ENCODE results near the gene COL24A1.
"Not testable (repeated sequence)": the region's sequence is repeated elsewhere in the genome, so short reads cannot be mapped to it uniquely, and the experiment has no call there.

COL24A1 gene

DNA sequence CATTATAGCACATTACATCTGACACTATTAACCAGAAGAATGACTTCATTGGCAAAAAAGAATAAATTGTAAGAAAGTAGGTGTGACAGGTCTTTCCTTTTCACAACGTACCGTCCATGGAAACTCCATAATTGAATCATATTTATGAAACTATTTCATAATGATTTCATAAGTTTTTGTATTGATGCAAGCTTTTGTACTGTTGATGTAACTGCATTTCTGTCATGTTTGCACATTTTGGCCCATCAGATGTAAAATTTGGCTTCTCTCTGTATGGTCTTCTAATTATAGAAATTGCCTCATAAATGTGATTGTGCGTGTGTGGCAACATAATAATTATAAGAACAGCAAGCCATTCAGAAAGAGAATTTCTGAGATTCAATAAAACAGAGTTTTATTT, 267.7 kb downstream of the COL24A1 start:
- H3K4me1 Mint-ChIP-seq (ENCODE audit: low read depth): no peaks in the 10 kb centered on the region
- no peaks in the 10 kb centered on the region for H3K27me3 Mint-ChIP-seq (ENCODE audit: low read depth)
- no peak overlapping the region for H3K27ac Mint-ChIP-seq
- H3K36me3 Mint-ChIP-seq (ENCODE audit: low read depth): no peaks in the 10 kb centered on the region
- H3K9me3 Mint-ChIP-seq: no peaks in the 10 kb centered on the region
- no peak overlapping the region for H3K4me3 Mint-ChIP-seq

DNA sequence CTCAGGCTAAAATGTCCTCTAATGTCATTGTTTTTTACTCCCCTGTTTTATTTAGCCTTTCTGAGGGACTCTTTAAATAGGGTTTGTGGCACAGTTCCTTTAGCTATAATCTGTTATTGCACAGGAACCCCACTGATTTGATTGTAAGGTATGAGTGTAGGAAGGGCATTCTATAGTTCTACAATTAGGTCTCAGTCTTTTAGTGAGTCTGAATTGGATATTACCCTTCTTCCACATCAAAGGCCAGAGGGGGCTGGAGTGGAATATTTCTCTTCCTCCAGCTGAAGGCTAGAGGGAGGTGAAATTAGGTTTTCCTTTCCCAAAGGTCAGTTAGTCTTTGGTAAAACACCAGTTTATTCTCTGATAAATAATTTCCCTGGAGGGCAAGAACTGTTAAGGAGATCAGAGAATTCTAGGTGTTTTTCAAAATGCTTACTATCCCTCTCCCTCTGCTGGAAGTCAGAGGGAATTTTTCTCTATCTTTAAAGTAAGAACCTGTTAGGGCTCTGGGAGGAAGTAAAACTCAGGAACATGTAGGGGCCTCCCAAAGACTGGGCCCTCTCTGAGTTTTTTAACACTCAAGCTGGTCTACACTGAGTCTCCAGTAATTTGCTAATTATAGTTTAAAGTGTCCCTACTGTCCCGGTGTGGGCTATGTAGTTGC, 272.1 kb downstream of the COL24A1 start:
- H3K27me3 Mint-ChIP-seq (ENCODE audit: low read depth): no peaks in the 10 kb centered on the region
- no peaks in the 10 kb centered on the region for H3K36me3 Mint-ChIP-seq (ENCODE audit: low read depth)
- no peaks in the 10 kb centered on the region for H3K9me3 Mint-ChIP-seq
- no peak overlapping the region for H3K27ac Mint-ChIP-seq
- no peaks in the 10 kb centered on the region for H3K4me1 Mint-ChIP-seq (ENCODE audit: low read depth)
- H3K4me3 Mint-ChIP-seq: no peak overlapping the region

DNA sequence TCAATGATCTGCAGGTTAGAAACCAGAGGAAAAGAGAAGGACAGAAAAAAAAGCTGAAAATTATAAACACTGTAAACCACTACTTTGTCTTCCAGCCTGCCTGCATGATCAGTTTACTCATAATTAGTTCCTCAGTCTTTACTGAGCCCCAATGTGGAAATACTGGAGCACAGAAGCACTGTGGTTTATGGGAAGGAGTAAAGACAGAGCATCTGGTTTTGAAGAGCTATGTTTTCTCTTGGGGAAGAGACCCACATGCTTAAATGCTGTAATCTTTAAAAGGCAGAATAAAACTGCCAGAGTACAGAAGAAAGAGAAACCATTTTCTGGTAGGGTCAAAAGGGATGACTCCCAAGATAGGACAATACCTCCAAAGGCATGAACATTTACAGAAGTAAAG, 289.4 kb downstream of the COL24A1 start:
- no peaks in the 10 kb centered on the region for H3K27me3 Mint-ChIP-seq (ENCODE audit: low read depth)
- no peaks in the 10 kb centered on the region for H3K36me3 Mint-ChIP-seq (ENCODE audit: low read depth)

DNA sequence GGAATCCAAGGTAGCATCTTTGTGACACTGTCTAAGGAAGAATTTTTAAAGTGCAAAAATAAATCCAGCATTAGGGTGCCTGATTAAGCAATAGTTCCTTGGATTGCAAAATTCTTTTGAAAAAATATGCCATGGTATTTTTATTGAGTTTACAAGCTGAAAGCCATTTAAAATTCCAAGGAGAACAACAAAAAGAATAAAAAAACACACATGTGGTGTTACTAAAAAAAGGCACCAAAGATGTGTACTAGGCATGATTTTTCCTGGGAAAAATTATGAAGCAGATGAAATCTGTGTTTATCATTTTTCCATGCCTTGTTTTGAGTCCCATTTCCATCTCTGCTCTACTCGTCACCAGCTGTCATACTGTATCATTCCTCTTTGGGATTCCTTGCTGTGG, 291.4 kb downstream of the COL24A1 start:
- Mint-ChIP-seq H3K27ac (no peak overlapping the region), H3K36me3 (ENCODE audit: low read depth) (no peaks in the 10 kb centered on the region), H3K4me1 (ENCODE audit: low read depth) (no peaks in the 10 kb centered on the region), H3K27me3 (ENCODE audit: low read depth) (no peaks in the 10 kb centered on the region), H3K4me3 (no peak overlapping the region), H3K9me3 (no peaks in the 10 kb centered on the region)

More for the DNA sequence above, 289.4 kb downstream of the COL24A1 start:
- H3K9me3 Mint-ChIP-seq: no peaks in the 10 kb centered on the region
- no peak overlapping the region for H3K27ac Mint-ChIP-seq
- H3K4me1 Mint-ChIP-seq (ENCODE audit: low read depth): no peaks in the 10 kb centered on the region
- H3K4me3 Mint-ChIP-seq: no peak overlapping the region

DNA sequence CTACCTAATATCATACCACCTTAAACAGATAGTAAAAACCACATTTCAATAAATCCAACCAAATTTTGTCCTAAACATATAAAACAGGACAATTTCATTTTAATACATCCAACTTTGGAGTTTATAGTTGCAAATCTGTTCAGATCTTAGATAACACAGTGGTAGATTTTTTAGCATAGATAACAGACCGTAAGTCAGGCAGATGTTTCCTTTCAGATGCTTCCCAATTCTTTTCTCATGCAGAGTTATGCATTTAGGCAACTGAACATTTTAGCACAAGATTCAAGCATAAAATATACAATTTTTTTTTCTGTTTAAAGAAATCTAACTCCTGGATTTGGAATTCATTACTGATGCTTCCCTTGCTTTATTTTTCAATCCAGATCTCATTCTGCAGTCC, 291.8 kb downstream of the COL24A1 start:
- no peak overlapping the region for H3K27ac Mint-ChIP-seq
- no peaks in the 10 kb centered on the region for H3K27me3 Mint-ChIP-seq (ENCODE audit: low read depth)
- no peaks in the 10 kb centered on the region for H3K9me3 Mint-ChIP-seq

DNA sequence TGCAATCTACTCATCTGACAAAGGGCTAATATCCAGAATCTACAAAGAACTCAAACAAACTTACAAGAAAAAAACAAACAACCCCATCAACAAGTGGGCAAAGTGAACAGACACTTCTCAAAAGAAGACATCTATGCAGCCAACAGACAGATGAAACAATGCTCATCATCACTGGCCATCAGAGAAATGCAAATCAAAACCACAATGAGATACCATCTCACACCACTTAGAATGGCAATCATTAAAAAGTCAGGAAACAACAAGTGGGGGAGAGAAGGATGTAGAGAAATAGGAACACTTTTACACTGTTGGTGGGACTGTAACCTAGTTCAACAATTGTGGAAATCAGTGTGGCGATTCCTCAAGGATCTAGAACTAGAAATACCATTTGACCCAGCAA, 292.9 kb downstream of the COL24A1 start:
- not testable (repeated sequence) for H3K36me3 Mint-ChIP-seq (ENCODE audit: low read depth); H3K9me3 Mint-ChIP-seq; H3K27ac Mint-ChIP-seq; H3K27me3 Mint-ChIP-seq (ENCODE audit: low read depth); H3K4me1 Mint-ChIP-seq (ENCODE audit: low read depth); H3K4me3 Mint-ChIP-seq

More for the DNA sequence above, 291.8 kb downstream of the COL24A1 start:
- Mint-ChIP-seq H3K4me1 (ENCODE audit: low read depth) (no peaks in the 10 kb centered on the region), H3K4me3 (no peak overlapping the region), H3K36me3 (ENCODE audit: low read depth) (no peaks in the 10 kb centered on the region)

DNA sequence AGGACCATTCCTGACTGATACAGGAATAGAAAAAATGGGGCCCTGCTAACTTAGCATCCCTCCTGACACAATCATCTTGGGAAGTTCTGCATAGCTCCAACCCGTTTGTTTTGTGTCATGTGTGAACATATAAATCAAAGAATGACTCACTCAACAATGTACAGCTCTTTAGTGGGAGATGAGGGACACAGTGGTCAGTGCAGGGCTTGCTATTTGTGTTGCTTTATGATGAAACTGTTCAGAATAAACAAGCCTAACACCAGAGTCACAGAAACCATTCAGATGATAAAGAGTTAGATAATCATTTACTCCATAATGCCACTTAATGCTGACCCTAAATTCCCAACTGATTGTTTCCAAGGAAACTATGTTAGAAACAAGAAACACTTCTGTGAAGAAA, 294.1 kb downstream of the COL24A1 start:
- H3K9me3 Mint-ChIP-seq: no peaks in the 10 kb centered on the region
- no peaks in the 10 kb centered on the region for H3K4me1 Mint-ChIP-seq (ENCODE audit: low read depth)
- H3K27ac Mint-ChIP-seq: no peak overlapping the region
- H3K4me3 Mint-ChIP-seq: no peak overlapping the region
- H3K36me3 Mint-ChIP-seq (ENCODE audit: low read depth): no peaks in the 10 kb centered on the region
- no peaks in the 10 kb centered on the region for H3K27me3 Mint-ChIP-seq (ENCODE audit: low read depth)

DNA sequence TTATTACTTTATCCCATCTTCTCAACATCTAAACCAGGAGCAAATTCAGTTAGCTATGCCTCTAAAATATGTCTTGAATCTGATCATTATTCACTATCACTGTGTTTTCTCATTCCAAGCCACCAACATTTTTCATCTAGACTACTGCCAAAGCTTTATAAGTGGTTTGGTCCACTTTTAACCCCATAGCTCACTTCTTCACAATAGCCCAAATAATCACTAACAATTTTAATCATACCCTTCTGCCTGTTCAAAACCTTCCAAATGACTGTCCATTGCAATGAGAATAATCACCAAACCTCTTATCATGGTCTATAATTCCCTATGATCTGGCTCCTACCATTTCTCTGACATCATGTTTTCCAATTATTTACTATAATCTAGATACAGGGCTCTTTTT, 298.6 kb downstream of the COL24A1 start:
- Mint-ChIP-seq H3K4me1 (ENCODE audit: low read depth) (no peaks in the 10 kb centered on the region), H3K9me3 (no peaks in the 10 kb centered on the region), H3K4me3 (no peak overlapping the region), H3K27me3 (ENCODE audit: low read depth) (no peaks in the 10 kb centered on the region), H3K27ac (no peak overlapping the region), H3K36me3 (ENCODE audit: low read depth) (no peaks in the 10 kb centered on the region)

DNA sequence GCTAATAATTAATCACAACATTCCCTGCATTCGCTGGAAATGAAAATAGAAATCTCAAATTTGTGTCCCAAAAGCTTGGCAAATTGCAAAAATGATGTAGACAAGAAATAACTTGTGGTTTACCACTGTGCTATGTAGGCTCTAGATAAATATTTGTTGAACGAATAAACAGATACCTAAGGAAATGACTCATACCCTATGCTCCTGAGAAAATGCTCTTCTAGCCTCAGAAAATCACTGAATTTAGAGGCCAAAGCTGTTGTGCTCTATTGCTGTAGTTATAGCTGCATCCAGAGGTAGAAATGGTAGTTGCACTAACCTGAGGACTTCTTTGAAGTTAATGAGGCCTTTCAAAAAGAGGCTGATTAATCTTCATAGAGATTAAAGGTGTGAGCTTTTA, 306.3 kb downstream of the COL24A1 start:
- H3K4me3 Mint-ChIP-seq: no peak overlapping the region
- no peaks in the 10 kb centered on the region for H3K36me3 Mint-ChIP-seq (ENCODE audit: low read depth)
- no peak overlapping the region for H3K27ac Mint-ChIP-seq
- no peaks in the 10 kb centered on the region for H3K9me3 Mint-ChIP-seq
- no peaks in the 10 kb centered on the region for H3K27me3 Mint-ChIP-seq (ENCODE audit: low read depth)
- no peaks in the 10 kb centered on the region for H3K4me1 Mint-ChIP-seq (ENCODE audit: low read depth)

DNA sequence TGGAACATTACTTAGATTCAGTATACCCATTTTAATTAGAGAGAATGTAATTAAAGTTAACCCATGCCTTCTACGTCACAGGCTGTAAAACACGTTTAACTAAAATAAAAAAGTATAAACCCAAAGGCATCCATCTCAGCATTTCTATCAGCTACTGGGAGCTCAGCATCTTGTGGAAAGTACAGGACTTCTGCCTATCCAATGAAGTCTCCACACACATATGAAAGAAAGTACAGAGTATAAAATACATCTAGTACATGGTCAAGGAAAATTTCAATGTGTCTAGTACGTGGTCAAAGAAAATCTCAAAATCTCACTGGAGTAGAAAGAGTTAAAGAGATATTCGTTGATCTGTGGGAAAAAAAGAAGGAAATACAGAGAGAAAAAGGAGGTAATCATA, 306.9 kb downstream of the COL24A1 start:
- no peaks in the 10 kb centered on the region for H3K4me1 Mint-ChIP-seq (ENCODE audit: low read depth)
- no peaks in the 10 kb centered on the region for H3K36me3 Mint-ChIP-seq (ENCODE audit: low read depth)
- no peak overlapping the region for H3K4me3 Mint-ChIP-seq
- H3K9me3 Mint-ChIP-seq: no peaks in the 10 kb centered on the region
- no peaks in the 10 kb centered on the region for H3K27me3 Mint-ChIP-seq (ENCODE audit: low read depth)
- no peak overlapping the region for H3K27ac Mint-ChIP-seq

DNA sequence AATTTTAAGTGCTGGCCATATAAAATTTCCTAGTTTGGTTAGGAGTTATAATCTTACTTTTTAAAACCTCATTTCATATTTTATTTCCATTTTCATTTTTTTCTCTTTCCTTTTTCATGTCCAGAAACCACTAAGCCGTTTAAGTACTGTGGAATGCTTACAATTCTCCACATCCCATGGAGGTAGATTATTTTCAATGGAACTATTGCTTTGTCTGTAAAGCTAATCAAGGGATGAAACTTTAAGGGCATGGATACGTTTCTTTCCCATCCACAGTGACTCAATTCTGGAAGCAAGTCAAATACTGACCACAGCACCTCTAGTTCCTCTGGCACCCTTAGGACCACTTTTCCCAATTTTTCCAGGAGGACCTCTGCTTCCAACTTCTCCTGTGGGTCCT, 309.2 kb downstream of the COL24A1 start:
- Mint-ChIP-seq H3K36me3 (ENCODE audit: low read depth) (no peaks in the 10 kb centered on the region), H3K9me3 (no peaks in the 10 kb centered on the region), H3K4me1 (ENCODE audit: low read depth) (no peaks in the 10 kb centered on the region), H3K27me3 (ENCODE audit: low read depth) (no peaks in the 10 kb centered on the region), H3K4me3 (no peak overlapping the region), H3K27ac (no peak overlapping the region)

DNA sequence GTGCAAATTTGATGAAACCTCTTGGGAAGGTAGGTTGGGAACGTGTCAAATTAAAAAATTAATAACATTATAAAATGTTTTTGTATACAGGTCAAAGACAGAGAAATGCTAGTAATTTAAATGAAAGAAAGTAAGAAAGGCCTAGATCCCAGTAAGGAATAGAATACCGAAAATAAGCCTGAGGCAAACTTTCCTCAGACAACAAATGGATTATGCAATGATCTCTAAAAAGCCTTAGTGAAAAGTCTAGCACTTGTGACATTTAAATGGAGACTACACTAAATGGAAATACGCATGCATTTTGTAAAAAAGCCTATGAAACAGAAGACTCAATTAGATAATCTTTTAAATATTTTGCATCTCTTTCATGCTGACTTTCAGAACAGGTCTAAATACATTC, 309.9 kb downstream of the COL24A1 start:
- no peak overlapping the region for H3K4me3 Mint-ChIP-seq
- H3K27ac Mint-ChIP-seq: no peak overlapping the region
- no peaks in the 10 kb centered on the region for H3K4me1 Mint-ChIP-seq (ENCODE audit: low read depth)
- H3K9me3 Mint-ChIP-seq: no peaks in the 10 kb centered on the region
- no peaks in the 10 kb centered on the region for H3K27me3 Mint-ChIP-seq (ENCODE audit: low read depth)
- H3K36me3 Mint-ChIP-seq (ENCODE audit: low read depth): no peaks in the 10 kb centered on the region

DNA sequence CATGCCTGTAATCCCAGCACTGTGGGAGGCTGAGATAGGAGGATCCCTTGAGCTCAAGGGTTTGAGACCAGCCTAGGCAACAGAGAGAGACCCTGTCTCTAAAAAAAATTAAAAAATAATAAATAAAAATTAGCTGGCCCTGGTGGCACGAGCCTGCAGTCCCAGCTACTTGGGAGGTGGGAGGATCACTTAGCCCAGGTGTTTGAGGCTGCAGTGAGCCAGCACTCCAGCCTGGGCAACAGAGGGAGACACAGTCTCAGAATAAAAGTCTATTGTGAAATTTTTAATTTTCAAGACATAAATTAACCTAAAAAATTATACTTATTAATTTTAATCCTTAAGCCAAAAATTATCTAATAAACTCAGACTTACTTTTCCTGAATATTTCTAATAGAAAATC, 317.1 kb downstream of the COL24A1 start:
- H3K27me3 Mint-ChIP-seq (ENCODE audit: low read depth): no peaks in the 10 kb centered on the region
- H3K27ac Mint-ChIP-seq: no peak overlapping the region
- H3K4me1 Mint-ChIP-seq (ENCODE audit: low read depth): no peaks in the 10 kb centered on the region
- H3K36me3 Mint-ChIP-seq (ENCODE audit: low read depth): no peaks in the 10 kb centered on the region
- H3K9me3 Mint-ChIP-seq: no peaks in the 10 kb centered on the region
- no peak overlapping the region for H3K4me3 Mint-ChIP-seq

DNA sequence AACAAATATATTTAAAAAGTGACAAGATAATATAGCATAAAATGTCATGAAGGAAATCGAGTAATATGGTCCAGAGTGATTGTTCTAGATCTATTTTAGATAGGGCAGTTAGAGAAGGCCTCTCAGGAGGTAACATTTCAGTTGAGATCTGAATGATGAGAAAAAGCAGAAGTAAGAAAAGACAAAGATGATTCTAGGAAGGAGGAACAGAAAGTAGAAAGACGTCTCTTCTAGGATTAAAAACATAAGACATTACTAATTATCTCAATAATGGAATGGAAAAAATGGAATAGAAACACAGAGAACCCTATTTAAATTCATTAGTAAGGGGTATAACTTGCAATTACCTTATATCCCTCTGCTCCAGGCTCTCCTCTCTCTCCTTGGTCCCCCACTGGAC, 318.3 kb downstream of the COL24A1 start:
- Mint-ChIP-seq H3K9me3 (no peaks in the 10 kb centered on the region), H3K27me3 (ENCODE audit: low read depth) (no peaks in the 10 kb centered on the region), H3K4me3 (no peak overlapping the region), H3K27ac (no peak overlapping the region), H3K4me1 (ENCODE audit: low read depth) (no peaks in the 10 kb centered on the region), H3K36me3 (ENCODE audit: low read depth) (no peaks in the 10 kb centered on the region)

DNA sequence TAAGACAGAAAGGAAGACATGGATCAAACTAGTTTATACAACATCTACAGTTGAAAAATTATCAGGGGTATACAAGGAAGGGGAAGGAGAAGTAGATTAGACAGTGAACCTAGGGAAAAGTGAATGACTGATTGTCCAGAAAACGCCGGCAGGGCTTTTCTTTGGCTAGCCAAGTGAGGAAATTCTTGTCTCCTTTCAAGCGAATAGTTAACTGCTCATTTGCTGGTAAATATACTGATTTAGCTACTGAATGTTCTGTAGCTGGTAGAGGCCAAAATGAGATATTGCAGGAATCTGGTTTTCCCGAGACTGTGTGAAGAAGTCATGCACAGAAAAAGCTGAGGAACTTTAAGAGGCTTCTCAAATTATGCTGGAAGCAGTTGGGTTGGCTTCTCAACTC, 319.8 kb downstream of the COL24A1 start:
- no peaks in the 10 kb centered on the region for H3K27me3 Mint-ChIP-seq (ENCODE audit: low read depth)
- H3K4me1 Mint-ChIP-seq (ENCODE audit: low read depth): no peaks in the 10 kb centered on the region
- no peak overlapping the region for H3K4me3 Mint-ChIP-seq
- no peaks in the 10 kb centered on the region for H3K36me3 Mint-ChIP-seq (ENCODE audit: low read depth)
- H3K27ac Mint-ChIP-seq: no peak overlapping the region
- H3K9me3 Mint-ChIP-seq: no peaks in the 10 kb centered on the region

DNA sequence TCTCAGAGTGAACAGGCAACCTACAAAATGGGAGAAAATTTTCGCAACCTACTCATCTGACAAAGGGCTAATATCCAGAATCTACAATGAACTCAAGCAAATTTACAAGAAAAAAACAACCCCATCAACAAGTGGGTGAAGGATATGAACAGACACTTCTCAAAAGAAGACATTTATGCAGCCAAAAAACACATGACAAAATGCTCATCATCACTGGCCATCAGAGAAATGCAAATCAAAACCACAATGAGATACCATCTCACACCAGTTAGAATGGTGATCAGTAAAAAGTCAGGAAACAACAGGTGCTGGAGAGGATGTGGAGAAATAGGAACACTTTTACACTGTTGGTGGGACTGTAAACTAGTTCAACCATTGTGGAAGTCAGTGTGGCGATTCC, 323.4 kb downstream of the COL24A1 start:
- not testable (repeated sequence) for H3K4me1 Mint-ChIP-seq (ENCODE audit: low read depth); H3K4me3 Mint-ChIP-seq; H3K27ac Mint-ChIP-seq; H3K36me3 Mint-ChIP-seq (ENCODE audit: low read depth); H3K9me3 Mint-ChIP-seq; H3K27me3 Mint-ChIP-seq (ENCODE audit: low read depth)
